ENCODE results near the gene RAB10.
A peak's percentile ranks its signal among the peaks of the same experiment; 100 is the strongest.
"Not testable (repeated sequence)": the region's sequence is repeated elsewhere in the genome, so short reads cannot be mapped to it uniquely, and the experiment has no call there.

RAB10 gene

GRCh38 chr2:26058390-26058789, 24.5 kb downstream of the RAB10 start:
- DNase-seq (ENCODE audit: low read depth, low spot score): no peak

- no peak for DNase-seq (ENCODE audit: low read depth, low spot score)
These were observed 25.7 kb downstream of the RAB10 start for GRCh38 chr2:26059542-26059941.

- DNase-seq (ENCODE audit: low read depth, low spot score): no peak
These were observed 27.7 kb downstream of the RAB10 start for GRCh38 chr2:26061539-26061938.

- no peak for DNase-seq (ENCODE audit: low read depth, low spot score)
These were observed 31.0 kb downstream of the RAB10 start for GRCh38 chr2:26064846-26065245.

GRCh38 chr2:26067186-26067974, 33.5 kb downstream of the RAB10 start:
- no peak for DNase-seq (ENCODE audit: low read depth, low spot score)

- DNase-seq (ENCODE audit: low read depth, low spot score): no peak
These were observed 34.2 kb downstream of the RAB10 start for GRCh38 chr2:26067980-26068507.

- peak; percentile 12 for DNase-seq (ENCODE audit: low read depth, low spot score)
These were observed 34.9 kb downstream of the RAB10 start for GRCh38 chr2:26068602-26069298.

- DNase-seq (ENCODE audit: low read depth, low spot score): no peak
These were observed 36.8 kb downstream of the RAB10 start for GRCh38 chr2:26070730-26071129.

GRCh38 chr2:26072925-26073768, 39.3 kb downstream of the RAB10 start:
- DNase-seq (ENCODE audit: low read depth, low spot score): no peak

- DNase-seq (ENCODE audit: low read depth, low spot score): no peak
These were observed 39.9 kb downstream of the RAB10 start for GRCh38 chr2:26073830-26074229.

- no peak for DNase-seq (ENCODE audit: low read depth, low spot score)
These were observed 40.8 kb downstream of the RAB10 start for GRCh38 chr2:26074676-26075075.

GRCh38 chr2:26075173-26075572, 41.3 kb downstream of the RAB10 start:
- no peak for DNase-seq (ENCODE audit: low read depth, low spot score)

- DNase-seq (ENCODE audit: low read depth, low spot score): no peak
These were observed 42.2 kb downstream of the RAB10 start for GRCh38 chr2:26076001-26076587.

- no peak for DNase-seq (ENCODE audit: low read depth, low spot score)
These were observed 43.4 kb downstream of the RAB10 start for GRCh38 chr2:26077291-26077690.

- no peak for DNase-seq (ENCODE audit: low read depth, low spot score)
These were observed 45.1 kb downstream of the RAB10 start for GRCh38 chr2:26078939-26079338.

- DNase-seq (ENCODE audit: low read depth, low spot score): no peak
These were observed 46.5 kb downstream of the RAB10 start for GRCh38 chr2:26080356-26080755.

GRCh38 chr2:26080925-26081324, 47.0 kb downstream of the RAB10 start:
- not testable (repeated sequence) for DNase-seq (ENCODE audit: low read depth, low spot score)

- DNase-seq (ENCODE audit: low read depth, low spot score): no peak
These were observed 47.7 kb downstream of the RAB10 start for GRCh38 chr2:26081556-26081955.

GRCh38 chr2:26086155-26086637, 52.3 kb downstream of the RAB10 start:
- no peak for DNase-seq (ENCODE audit: low read depth, low spot score)

- DNase-seq (ENCODE audit: low read depth, low spot score): no peak
These were observed 52.9 kb downstream of the RAB10 start for GRCh38 chr2:26086779-26087178.

GRCh38 chr2:26088038-26088643, 54.3 kb downstream of the RAB10 start:
- no peak for DNase-seq (ENCODE audit: low read depth, low spot score)

Measured in brain pericyte (primary cell).